ENCODE measurements around the gene EXOC5.

Gene EXOC5

DNA sequence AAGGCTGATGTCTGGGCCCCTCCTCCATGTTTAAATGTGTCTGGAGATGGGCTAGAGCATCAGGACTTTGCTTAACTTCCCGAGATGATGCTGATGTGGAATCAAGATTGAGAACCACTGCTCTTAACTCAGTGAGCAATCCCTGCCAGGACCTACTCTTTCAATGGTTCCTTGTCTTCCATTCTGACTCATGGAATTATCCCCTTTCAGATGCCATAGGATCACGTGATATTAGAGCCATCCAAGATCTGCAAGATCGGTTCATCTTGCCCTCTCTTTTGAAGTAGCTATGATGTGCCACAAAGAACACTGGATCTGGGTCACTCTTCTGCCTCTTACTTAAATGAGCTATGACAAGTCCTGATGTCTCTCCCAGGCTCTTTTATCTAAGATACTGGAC is 96.8 kb downstream of the EXOC5 start:
- TF ChIP-seq, protein P1, sequence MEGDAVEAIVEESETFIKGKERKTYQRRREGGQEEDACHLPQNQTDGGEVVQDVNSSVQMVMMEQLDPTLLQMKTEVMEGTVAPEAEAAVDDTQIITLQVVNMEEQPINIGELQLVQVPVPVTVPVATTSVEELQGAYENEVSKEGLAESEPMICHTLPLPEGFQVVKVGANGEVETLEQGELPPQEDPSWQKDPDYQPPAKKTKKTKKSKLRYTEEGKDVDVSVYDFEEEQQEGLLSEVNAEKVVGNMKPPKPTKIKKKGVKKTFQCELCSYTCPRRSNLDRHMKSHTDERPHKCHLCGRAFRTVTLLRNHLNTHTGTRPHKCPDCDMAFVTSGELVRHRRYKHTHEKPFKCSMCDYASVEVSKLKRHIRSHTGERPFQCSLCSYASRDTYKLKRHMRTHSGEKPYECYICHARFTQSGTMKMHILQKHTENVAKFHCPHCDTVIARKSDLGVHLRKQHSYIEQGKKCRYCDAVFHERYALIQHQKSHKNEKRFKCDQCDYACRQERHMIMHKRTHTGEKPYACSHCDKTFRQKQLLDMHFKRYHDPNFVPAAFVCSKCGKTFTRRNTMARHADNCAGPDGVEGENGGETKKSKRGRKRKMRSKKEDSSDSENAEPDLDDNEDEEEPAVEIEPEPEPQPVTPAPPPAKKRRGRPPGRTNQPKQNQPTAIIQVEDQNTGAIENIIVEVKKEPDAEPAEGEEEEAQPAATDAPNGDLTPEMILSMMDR (IDR thresholded peaks at IDR 0.05): no peak

DNA sequence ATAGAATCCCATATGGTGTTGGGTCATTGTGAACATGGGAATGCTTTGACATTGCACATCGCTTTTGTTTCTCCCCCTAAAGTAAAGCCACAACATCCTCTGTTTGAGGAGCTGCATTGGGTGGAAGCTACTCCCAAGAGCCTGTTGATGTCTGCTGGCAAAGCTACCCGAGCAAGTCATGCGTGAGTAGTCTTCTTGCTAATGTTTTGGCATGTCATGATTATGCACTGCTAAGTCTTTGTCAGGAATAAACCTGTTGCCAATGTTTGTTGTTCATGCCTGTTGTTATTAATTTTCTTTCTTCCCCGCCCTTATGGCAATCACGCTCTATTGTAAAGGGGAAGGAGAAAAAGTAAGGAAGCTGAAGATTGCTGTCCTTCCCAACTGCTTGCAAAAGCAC is 97.3 kb downstream of the EXOC5 start:
- Histone ChIP-seq H3K27me3 (peaks cover 20% of the 10 kb centered on the region), H3K4me1 (ENCODE audit: control insufficient read depth in 1 of 2, insufficient read depth in 1 of 2, low read depth in 1 of 2, low read length in 1 of 2) (no peaks in the 10 kb centered on the region), H3K9me3 (no peaks in the 10 kb centered on the region), H3K4me3 (ENCODE audit: low read depth in 1 of 2, low read length in 1 of 2) (no peak overlapping the region), H3K36me3 (no peaks in the 10 kb centered on the region), H3K27ac (no peak overlapping the region)
- TF ChIP-seq, protein P1 (IDR thresholded peaks at IDR 0.05): no peak

More for the DNA sequence above, 96.8 kb downstream of the EXOC5 start:
- H3K4me1 ChIP-seq (ENCODE audit: control insufficient read depth in 1 of 2, insufficient read depth in 1 of 2, low read depth in 1 of 2, low read length in 1 of 2): no peaks in the 10 kb centered on the region
- no peak overlapping the region for H3K4me3 ChIP-seq (ENCODE audit: low read depth in 1 of 2, low read length in 1 of 2)
- H3K9me3 ChIP-seq: no peaks in the 10 kb centered on the region
- H3K27ac ChIP-seq: no peak overlapping the region
- H3K27me3 ChIP-seq: peaks cover 25% of the 10 kb centered on the region
- no peaks in the 10 kb centered on the region for H3K36me3 ChIP-seq

DNA sequence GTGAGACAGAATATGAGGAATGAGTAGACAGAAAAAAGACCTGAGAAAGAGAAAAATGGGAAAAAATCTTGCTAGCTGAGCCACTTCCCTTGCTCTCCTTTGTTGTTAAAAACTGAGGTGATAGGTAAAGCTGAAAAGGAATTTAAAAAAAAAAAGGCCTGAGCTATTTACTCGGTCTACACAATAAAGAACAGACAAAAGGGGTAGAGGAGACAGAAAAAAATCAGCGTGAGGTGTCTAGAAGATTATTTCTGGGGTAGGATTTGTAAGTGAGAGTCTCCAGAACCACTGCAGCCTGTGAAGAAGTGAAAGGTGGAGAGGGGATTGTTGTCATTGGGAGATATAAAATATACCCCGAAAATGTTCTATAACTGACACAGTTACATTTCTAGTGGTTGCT is 98.8 kb downstream of the EXOC5 start:
- H3K36me3 ChIP-seq: no peaks in the 10 kb centered on the region

DNA sequence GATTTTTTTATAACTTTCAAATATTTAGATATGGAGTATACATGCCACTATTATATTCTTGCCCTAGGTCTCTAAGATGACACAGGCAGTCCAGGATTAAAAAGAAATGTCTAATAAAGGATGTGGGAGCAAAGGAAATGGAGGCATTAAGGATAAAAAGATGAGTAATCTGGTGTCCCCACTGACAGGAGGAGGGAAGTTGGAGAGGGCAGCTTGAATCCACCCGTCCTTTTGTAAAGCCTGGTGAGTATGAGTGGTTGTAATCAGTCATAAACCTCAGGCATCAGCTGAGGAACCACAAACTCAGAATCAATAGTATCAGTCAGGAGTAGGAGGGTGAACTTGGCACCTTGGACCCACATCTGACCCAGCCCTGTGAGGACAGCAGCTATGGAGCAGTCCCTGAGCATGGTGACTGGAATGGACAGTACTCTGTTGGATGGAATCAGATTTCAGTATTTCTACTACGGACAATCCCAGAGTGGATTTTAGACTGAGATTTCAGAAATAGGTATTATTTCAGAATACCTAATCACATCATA is 100.5 kb downstream of the EXOC5 start:
- Histone ChIP-seq H3K27me3 (no peaks in the 10 kb centered on the region), H3K9me3 (no peaks in the 10 kb centered on the region), H3K4me1 (ENCODE audit: control insufficient read depth in 1 of 2, insufficient read depth in 1 of 2, low read depth in 1 of 2, low read length in 1 of 2) (no peaks in the 10 kb centered on the region), H3K4me3 (ENCODE audit: low read depth in 1 of 2, low read length in 1 of 2) (no peak overlapping the region), H3K36me3 (no peaks in the 10 kb centered on the region), H3K27ac (no peak overlapping the region)
- TF ChIP-seq, protein P1 (IDR thresholded peaks at IDR 0.05): no peak

More for the DNA sequence above, 98.8 kb downstream of the EXOC5 start:
- Histone ChIP-seq H3K27ac (no peak overlapping the region), H3K9me3 (no peaks in the 10 kb centered on the region), H3K27me3 (peaks cover 7% of the 10 kb centered on the region), H3K4me3 (ENCODE audit: low read depth in 1 of 2, low read length in 1 of 2) (no peak overlapping the region), H3K4me1 (ENCODE audit: control insufficient read depth in 1 of 2, insufficient read depth in 1 of 2, low read depth in 1 of 2, low read length in 1 of 2) (no peaks in the 10 kb centered on the region)
- TF ChIP-seq, protein P1 (IDR thresholded peaks at IDR 0.05): no peak

DNA sequence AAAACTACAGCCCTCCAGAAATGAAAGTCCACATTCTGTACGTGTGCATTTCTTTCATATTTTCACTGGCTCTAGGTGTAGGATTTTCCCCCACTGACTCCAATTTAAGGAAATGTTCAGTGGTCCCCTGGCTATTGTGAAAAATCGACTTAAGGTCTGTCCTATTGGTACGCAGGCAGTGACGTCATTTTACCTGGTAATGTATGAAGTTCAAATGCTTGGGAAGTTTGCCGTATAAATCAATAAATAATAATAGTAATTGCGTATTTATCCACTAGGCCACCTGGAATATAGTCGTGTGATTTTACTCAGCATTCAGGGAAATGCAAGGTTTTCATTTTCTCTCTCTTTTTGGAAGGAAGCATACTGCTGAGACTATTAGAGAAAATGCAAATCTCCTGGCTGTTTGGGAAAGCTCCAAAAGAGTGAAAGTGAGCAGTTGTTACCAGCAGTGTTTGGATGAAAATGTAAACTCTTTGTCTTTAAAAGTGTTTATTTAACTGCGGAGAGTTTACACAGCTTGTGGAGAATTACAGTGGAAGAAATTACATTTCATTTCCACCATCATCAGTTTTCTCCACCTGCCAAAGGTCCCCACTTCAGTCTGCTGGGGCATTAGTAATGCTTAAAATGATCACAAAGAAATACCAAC is 107.0 kb downstream of the EXOC5 start:
- Histone ChIP-seq H3K9me3 (no peaks in the 10 kb centered on the region), H3K27me3 (peaks cover 3% of the 10 kb centered on the region), H3K4me1 (ENCODE audit: control insufficient read depth in 1 of 2, insufficient read depth in 1 of 2, low read depth in 1 of 2, low read length in 1 of 2) (no peaks in the 10 kb centered on the region), H3K4me3 (ENCODE audit: low read depth in 1 of 2, low read length in 1 of 2) (no peak overlapping the region), H3K36me3 (no peaks in the 10 kb centered on the region), H3K27ac (no peak overlapping the region)
- TF ChIP-seq, protein P1 (IDR thresholded peaks at IDR 0.05): no peak
